HG02870 (cell line): ENCODE measurements around the gene SLC9A6.
A peak's percentile ranks its signal among the peaks of the same experiment; 100 is the strongest.

Experiments used
- ATAC-seq: cut with Tn5 transposase; IDR thresholded peaks from one replicate; pipeline ENCODE4 v1.9.1; 2021; ENCODE audit warnings: mild to moderate bottlenecking, moderate library complexity; ENCODE audit not compliant: unreplicated experiment

The SLC9A6 gene

DNA sequence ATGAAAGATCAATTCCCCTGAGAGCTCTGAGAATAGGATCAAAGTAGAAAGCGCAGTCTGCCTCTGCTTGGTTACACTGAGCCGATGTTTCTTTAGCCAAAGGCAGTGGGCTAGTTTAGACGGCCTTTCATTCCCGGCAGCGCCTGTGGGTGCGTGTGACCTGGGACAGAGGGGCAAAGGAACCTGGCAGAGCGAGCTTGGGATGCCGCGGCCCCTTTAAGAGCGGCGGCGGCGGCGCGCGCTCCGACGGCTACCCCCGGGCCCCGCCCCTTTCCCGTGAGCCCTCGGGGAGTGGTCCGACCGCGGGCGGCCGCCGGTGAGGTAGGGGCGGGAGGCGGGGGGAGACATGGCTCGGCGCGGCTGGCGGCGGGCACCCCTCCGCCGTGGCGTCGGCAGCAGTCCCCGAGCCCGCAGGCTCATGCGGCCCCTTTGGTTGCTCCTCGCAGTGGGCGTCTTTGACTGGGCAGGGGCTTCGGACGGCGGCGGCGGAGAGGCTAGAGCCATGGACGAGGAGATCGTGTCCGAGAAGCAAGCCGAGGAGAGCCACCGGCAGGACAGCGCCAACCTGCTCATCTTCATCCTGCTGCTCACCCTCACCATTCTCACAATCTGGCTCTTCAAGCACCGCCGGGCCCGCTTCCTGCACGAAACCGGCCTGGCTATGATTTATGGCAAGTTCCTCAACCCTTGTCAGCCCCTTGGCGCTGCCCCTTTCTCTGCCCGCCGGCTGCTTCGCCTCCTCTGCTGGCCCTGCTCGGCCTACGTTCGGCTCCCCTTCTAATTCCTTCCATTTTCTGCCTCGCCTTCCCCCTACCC is at the start of gene SLC9A6:
Gene SLC9A6, plus strand, starts transcription at position 279 of the 816 bp plus-strand sequence. Its CDS starts 224 bp downstream, at position 503.
- peak; percentile 87 for ATAC-seq

DNA sequence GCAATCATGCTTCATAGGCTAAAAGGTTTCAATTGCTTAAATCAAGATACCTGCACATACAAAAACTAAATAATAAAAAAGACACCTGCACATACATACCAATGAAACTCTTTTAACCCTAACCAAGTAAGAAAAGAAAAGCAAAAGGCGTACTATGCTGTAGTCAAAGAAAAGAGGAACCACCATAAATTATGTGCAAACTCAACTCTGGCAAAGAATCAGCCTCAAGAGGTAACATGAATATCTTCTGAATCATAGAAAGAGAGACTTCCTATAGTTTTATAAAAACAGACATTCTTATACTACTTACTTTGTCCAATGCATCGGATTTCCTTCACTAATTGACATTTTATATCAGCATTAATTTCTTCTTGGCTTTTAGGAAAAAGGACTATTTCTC is 40.7 kb upstream of the SLC9A6 start:
- ATAC-seq, result no peak

DNA sequence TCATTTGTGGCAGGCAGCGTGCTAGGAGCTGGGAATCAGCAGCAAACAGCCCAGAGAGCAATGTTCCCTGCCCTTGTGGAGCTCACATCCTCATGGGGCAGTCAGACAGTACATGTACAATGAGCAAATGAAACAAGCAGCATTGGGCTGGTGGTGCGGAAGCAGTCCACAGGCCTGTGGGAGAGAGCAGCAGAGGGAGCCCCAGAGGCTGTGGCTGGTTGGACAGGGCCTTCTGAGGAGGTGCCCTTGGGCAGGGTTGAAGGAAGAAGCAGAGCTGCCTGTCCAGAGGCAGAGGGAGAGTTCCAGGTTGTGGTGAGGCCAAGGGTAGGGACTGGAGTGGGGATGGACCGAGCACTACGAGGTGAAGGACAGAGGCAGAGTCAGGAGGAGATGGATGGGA is 33.9 kb upstream of the SLC9A6 start:
- no peak for ATAC-seq

DNA sequence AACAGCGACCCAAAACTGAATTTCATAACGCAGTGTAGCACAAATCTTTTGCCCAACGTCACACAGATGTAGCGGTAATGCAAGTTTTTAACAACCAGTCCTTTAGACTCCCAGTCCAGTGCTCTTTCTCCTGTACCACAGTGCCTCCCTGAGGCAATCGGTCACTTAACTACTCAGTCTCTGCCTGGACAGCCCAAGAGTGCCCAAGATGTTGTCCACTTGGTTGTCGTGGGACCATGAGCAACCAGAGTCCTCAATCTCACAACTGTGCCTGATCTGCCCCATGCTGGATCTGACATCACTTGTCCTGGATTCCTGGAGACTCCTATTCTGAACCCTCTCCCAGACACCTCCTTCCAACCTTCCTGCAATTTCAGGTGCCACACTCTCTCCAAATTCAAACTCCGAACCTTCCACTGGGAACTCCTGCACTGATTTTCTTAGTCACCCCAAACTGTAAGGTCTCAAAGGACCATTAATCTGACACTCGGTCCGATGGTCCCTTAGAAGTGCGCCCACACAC is 12.1 kb upstream of the SLC9A6 start:
- ATAC-seq, result peak; percentile 25

DNA sequence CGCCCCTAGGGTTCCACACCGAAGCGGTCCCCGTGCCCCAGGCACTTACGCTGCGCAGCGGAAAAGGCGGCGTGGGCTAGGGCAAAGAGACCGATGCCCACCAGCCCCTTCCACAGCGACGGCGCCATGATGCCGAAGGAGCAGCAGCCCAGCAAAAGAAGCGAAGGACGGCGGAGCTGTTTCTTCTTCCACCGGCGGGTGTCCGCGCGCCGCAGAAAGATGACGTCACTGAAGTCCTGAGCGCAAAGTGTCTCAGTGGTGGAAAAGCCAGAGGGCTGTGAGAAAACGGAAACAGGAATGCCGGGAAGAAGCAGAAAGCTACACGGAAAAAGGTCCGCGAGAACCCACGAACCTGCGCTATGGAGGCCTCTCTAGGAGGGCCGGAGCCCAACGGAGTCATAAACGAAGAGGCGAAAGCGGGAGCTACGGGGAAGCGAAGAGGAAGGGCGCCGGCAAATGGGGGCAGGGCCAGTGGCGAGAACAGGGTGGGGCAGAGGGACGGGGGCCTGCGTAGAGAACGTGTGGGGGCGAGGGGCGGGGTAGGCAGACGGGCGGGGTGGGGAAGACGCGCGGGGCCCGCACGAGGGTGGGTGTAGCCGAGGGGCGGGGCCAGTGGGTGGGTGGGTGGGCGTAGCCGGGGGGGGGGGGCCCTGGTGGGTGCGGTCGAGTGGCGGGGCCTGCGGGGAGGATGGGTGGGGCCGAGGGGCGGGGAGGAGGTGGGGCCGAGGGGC is 11.5 kb upstream of the SLC9A6 start, which contains the start of gene MMGT1:
Gene MMGT1, minus strand, starts transcription at position 441 of the 731 bp plus-strand sequence. Its CDS starts 313 bp downstream, at position 128.
- ATAC-seq, result peak; percentile 73

DNA sequence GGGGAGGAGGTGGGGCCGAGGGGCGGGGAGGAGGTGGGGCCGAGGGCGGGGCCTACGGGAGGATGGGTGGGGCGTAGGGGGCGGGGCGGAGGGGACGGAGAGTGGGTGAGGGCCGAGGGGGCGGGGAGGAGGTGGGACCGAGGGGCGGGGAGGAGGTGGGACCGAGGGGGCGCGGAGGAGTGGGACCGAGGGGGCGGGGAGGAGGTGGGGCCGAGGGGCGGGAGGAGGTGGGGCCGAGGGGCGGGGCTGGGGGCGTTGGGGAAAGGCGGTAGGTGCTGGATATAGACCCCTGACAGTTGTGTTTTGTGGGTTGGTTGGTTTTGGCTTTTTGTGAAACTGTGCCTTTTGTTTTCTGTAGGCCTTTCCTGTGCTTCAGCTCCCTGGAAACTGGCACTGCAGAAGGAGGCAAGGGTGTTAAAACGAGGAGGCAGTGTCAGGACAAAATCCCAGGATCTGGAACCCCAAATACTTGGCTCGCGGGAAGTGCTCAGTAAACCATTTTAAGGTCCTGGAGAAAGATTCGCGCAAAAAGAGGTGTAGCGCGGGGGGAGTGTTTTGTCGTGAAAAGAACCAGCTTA is 10.9 kb upstream of the SLC9A6 start:
- no peak for ATAC-seq

DNA sequence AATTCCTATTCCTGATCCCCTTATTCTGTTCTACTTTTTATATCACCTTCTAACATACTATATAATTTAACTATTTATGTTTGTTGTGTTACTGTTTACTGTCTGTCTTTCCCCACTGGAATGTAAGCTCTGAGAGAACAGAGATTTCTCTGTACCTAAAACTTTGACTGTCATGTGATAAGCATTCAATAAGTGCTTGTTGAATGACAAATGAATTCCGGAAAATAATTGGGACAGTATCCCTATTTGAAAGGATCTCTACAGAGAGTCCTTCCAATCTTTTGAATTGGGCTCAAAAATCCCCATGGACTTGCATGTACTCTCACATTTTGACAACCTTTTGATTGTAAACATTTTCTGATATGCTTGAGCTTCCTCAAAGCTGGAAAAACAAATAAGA is 9.8 kb upstream of the SLC9A6 start:
- no peak for ATAC-seq

DNA sequence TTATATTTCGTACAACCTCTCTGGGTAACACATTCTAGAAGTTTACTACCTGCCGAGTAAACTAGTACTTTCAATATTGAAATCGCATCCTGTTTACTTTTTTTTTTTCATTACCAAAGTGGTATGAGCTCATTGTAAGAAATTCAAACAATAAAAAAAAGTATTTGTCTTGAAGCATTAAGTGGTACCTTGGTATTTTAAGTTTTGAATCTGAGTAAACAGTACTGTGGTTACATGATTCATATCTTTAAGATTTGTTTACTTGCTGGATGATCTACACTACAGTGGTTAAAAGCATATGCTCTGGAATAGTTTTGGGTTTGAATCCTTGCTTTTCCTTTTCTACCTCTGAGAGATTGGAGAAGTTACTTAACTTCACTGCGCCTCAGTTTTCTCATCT is 7.6 kb upstream of the SLC9A6 start:
- ATAC-seq, result no peak

DNA sequence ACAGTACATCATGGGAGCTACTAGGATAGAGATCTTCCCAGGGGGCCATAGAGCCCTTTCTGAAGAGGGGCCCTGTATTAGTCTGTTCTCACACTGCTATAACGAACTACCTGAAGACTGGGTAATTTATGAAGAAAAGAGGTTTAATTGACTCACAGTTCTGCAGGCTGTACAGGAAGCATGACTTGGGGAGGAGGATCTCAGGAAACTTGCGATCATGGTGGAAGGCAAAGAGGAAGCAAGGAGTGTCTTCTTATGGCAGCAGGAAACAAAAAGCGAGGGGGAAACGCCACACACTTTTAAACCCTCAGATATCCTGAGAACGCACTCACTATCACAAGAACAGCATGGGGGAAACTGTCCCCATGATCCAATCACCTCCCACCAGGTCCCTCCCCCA is 4.2 kb upstream of the SLC9A6 start:
- ATAC-seq, result no peak

DNA sequence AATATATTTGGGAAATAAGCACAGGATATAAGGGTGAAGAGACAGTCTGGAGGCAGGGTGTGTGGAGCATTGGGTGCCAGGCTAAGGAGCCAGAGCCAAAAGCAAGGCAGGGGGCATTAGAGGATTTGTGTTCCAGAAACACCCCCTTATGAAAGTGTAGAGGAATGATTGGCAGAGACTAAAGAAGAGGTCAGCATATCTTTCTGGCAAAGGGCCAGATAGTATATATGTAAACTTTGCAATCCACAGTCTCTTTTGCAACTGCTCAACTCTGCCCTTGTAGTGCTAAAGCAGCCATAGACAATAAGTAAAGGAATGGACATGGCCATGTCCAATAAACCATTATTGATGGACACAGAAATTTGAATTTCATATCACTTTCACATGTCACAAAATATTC is 3.6 kb upstream of the SLC9A6 start:
- ATAC-seq, result no peak

DNA sequence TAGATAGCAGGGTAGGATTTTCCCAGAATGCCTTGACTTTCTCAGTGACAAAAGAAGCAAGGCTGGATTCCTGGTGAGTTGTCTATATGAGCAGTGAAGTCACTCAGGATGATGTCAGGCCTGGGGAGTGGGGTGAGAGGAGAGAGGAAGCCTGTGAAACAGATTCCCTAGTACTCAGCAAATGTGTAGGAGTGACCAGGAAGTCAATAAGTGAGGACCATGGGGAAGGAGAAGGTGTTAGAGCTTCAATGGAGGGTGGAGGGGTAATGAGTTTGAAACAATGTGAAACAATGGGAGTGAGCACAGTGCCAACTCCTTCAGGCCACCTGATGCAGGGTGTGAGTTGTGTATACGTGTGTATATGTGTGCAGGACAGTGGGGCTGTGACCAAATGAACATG is 2.4 kb upstream of the SLC9A6 start:
- ATAC-seq, result no peak

DNA sequence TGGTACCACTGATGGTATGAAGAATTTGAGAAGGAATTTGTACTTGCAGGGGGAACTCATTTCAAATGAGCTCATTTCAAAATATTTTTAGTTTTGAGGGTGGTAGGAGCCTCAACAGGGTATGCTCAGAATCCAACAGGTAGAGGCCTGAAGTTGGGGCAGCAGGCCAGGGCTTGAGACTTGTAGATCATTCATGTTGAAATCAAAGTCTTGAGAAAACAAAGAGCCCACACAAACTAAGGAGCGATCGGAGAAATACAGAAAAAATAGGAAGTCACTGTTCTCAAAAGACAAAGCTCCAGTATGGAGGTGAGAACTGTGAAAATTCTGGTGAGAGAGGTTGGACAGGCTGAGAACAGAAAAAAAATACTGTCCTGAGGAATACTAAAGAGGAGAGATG is 979 bp upstream of the SLC9A6 start:
- no peak for ATAC-seq

DNA sequence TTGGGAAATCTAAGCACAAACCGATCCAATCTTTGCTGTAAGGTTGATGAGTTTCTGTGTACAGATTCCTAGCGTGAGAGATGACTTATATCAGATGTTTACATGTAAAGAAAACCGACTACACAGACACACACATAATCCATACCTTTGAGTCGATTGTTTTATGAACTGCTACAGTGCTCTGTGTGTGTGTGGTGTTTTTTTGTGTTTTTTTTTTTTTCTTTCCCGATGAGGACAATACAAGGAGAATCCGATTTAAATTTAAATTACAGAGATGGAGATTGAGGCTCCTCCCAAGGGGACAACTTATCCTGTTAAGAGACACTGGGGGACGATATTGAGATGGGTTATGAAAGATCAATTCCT is 461 bp upstream of the SLC9A6 start:
- peak; percentile 16 for ATAC-seq

DNA sequence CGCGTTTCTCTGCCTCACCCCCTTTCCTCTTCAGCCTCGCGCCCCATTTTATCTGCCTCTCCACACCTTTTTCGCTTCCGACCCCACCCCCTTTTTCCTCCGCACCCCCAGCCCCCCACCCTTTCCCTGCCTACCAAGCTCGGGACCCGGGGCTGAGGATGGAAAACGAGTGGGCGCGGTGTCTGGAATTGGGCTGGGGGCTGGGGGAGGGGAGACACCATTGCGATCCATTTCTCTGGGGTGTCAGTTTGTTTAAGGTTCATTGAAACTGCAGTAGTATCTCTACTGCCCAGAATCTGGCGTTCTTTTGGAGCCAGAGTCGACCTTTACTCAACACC is 707 bp downstream of the SLC9A6 start:
- ATAC-seq, result no peak

DNA sequence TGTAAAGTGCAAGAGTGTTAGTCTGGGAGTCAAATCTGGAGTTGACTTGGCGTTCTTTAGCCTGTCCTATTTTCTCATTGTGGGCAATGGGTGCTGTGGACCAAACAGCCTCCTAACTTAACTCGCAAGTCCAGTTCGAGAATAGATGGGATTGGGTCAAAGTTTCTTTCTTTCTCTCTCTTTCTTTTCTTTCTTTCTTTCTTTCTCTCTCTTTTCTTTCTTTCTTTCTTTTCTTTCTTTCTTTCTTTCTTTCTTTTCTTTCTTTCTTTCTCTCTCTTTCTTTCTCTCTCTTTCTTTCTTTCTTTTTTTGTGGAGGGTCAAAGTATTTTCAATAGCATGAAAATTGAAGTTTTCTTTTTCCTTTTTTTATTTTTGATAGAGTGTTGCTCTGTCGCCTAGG is 3.0 kb downstream of the SLC9A6 start:
- ATAC-seq, result no peak

DNA sequence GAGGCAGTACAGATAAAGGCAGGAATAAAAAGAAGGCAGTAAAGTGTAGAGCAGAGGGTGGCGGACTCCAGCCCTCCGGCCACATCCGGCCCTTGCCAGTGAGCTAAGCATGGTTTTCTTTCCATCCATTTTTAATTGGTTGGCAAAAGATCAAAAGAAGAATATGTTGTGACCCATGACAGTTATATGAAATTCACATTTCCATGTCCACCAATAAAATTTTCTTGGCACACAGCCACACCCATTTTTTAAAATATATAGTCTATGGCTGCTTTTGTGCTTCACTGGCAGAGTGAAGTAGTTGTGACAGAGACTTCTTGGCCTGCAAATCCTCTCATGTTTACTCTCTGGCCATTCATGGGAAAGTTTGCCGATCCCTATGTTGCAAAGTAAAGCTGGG is 29.8 kb downstream of the SLC9A6 start:
- no peak for ATAC-seq

DNA sequence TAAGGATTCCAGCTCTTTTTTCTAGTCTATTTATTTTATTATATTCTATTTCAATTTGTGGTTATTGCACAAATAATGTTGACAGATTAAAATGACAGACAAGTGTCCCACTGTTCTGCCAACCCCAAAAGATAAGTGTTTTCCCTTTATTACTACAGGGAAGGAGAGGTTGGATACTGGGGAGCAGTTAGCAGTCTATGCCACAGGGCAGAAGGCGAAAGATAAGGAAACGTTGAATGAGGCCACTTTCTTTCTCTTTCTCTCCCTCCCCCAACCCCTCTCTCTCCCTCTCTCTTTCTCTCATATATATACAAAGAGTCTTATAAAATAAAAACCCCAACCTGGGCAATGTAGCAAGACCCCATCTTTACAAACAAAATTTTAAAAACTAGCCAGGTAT is 31.6 kb downstream of the SLC9A6 start:
- no peak for ATAC-seq

DNA sequence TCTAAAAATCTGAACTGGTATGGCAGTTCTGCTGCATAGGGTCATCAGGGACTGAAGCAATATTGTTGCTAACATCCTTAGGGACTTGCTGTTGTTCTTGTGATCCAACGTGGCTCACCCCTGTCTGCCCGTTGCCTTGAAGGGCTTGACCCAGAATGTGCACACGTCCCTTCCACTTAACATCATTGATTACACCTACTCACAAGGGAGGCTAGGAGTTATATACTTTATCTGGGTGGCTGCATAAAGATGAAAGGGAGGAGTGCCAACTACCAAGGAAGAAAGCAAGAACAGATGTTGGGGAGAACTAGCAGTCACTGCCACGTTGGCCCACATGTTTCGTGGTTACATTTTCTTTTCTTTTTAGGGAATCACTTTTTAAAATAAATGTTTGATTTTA is 34.0 kb downstream of the SLC9A6 start:
- ATAC-seq, result no peak

DNA sequence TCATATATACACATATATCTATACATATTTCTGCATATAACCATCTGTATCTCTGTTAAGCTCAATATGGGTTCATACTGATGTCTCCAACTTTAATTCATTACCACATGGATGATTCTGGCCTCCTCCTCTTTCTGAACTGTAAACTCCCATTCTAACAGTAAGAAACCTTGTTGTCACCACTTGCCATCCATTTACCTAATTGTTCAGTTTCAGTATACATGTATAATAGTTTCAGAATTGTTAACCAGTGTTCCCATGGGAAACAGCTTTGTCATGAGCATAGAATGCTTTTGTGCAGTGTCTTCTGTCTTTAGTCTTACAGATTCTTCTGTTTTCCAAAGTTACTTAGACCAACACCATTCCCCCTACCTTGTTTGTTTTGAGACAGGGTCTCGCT is 35.9 kb downstream of the SLC9A6 start:
- ATAC-seq, result peak; percentile 68

DNA sequence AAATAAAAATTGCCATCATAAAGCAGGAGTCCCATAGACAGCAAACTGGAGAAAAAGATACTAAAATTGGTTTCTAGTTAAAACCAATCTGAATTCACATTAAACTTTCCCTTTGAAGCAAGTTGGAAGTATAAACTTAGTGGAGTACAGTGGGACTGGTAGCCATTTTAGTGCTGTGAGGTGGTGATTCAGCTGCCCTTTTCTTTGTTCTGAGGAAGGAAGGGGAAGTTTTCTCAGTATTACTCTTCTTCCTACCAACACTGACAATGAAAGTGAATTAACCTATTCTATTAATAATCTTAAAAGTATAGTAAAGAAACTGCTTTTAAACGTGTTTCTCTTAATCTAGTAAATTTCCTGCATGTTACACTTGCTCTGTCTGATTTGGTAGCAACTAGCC is 36.7 kb downstream of the SLC9A6 start:
- ATAC-seq, result peak; percentile 78

DNA sequence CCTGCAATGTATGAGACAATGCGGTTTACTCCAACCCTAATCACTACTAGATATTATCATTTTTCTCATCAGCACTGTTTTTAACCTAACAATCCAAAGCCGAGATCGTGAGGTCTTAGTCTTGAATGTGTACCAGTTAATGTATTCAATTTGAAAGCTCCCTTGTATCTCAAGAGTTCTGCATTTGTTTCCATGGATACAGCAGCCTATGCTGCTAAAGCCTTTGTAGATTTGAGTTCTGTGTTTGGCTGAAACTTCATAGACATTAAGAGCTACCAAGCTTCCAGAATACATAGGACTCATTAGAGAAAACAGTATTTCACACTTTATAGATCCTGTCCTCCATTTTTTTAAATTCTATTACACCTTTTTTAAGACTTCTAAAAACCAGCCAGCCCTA is 39.9 kb downstream of the SLC9A6 start:
- no peak for ATAC-seq
